Mesodermal cell (in vitro differentiated cells): ENCODE data around the gene ATP12A.
"Not testable (repeated sequence)": the region's sequence is repeated elsewhere in the genome, so short reads cannot be mapped to it uniquely, and the experiment has no call there.

Experiments used
- H3K27ac ChIP-seq: 2 replicates; pipeline ENCODE4 v1.7.0; 2013; ENCODE audit warnings: mild to moderate bottlenecking, low read depth, low read length, moderate library complexity; ENCODE audit not compliant: severe bottlenecking
- H3K36me3 ChIP-seq: 2 replicates; pipeline ENCODE4 v1.7.1; 2013; ENCODE audit warnings: mild to moderate bottlenecking, low read length, moderate library complexity; ENCODE audit not compliant: control insufficient read depth, insufficient read depth
- H3K4me1 ChIP-seq: one replicate; pipeline ENCODE4 v1.7.1; 2013; ENCODE audit warnings: mild to moderate bottlenecking, low read length; ENCODE audit not compliant: insufficient read depth, control insufficient read depth, poor library complexity, severe bottlenecking
- H3K4me3 ChIP-seq: 2 replicates; pipeline ENCODE4 v1.7.0; 2013; ENCODE audit warnings: low read length, control low read depth, mild to moderate bottlenecking; ENCODE audit not compliant: insufficient read depth, poor library complexity, severe bottlenecking; ENCODE audit errors: extremely low read depth
- H3K9me3 ChIP-seq: 2 replicates; pipeline ENCODE4 v1.7.1; 2013; ENCODE audit warnings: mild to moderate bottlenecking, low read length, moderate library complexity; ENCODE audit not compliant: control insufficient read depth
- WGBS, 2 experiments: methylation state at CpG; one replicate each; pipeline ENCODE4 v1.1.5; 2013; ENCODE audit warnings: missing lambda C conversion rate in 2 of 2; ENCODE audit not compliant: insufficient coverage in 2 of 2; 5-methylcytosine and 5-hydroxymethylcytosine counted together

The ATP12A gene

GRCh38 chr13:24727731-24728601, 47.8 kb downstream of the ATP12A start:
- 67 to 68% methylated on average over 12 to 15 of the region's 24 CpGs for WGBS, 2 experiments

GRCh38 chr13:24730873-24731567, 50.8 kb downstream of the ATP12A start:
- not testable (repeated sequence) for H3K9me3 ChIP-seq, H3K4me3 ChIP-seq, H3K4me1 ChIP-seq, H3K36me3 ChIP-seq, H3K27ac ChIP-seq
- WGBS, 2 experiments, result 86% methylated on average over 4 of the region's 4 CpGs; no CpG with 5 or more reads in 1 of the 2 experiments

More at GRCh38 chr13:24727731-24728601, 47.8 kb downstream of the ATP12A start:
- Histone ChIP-seq H3K27ac (no peak overlapping the region), H3K9me3 (peaks cover 4% of the 10 kb centered on the region), H3K4me3 (no peak overlapping the region), H3K4me1 (no peaks in the 10 kb centered on the region), H3K36me3 (no peaks in the 10 kb centered on the region)

GRCh38 chr13:24734950-24735349, 54.7 kb downstream of the ATP12A start:
- WGBS, 2 experiments, result 100% methylated on average over 1 of the region's 4 CpGs; no CpG with 5 or more reads in 1 of the 2 experiments
- H3K4me3 ChIP-seq, result no peak overlapping the region
- peaks cover 4% of the 10 kb centered on the region for H3K9me3 ChIP-seq
- no peaks in the 10 kb centered on the region for H3K4me1 ChIP-seq
- H3K27ac ChIP-seq, result no peak overlapping the region
- H3K36me3 ChIP-seq, result no peaks in the 10 kb centered on the region

DNA sequence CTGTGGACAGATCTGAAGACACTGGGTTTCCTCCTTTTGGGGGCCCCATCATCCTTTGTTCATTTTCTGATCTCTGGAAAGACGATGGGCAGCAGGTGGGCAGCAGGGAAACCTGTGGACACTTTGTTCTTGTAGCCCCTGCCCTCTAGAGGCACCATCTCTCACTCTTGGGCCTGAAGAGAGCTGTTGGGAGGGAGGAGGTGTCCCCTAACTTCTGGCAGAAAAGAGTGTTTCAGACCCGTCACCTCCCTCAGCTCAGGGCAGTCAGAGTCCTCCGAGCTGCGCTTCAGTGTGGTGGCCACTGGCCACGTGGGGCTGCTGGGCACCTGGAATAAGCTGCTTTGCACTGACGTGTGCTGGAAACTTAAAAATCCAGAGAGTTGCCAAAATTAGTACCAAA, 56.8 kb downstream of the ATP12A start:
- WGBS, 2 experiments, result 57 to 79% methylated on average over 2 to 4 of the region's 6 CpGs
- Histone ChIP-seq H3K9me3 (peaks cover 3% of the 10 kb centered on the region), H3K27ac (no peak overlapping the region), H3K4me1 (no peaks in the 10 kb centered on the region), H3K4me3 (no peak overlapping the region), H3K36me3 (no peaks in the 10 kb centered on the region)

DNA sequence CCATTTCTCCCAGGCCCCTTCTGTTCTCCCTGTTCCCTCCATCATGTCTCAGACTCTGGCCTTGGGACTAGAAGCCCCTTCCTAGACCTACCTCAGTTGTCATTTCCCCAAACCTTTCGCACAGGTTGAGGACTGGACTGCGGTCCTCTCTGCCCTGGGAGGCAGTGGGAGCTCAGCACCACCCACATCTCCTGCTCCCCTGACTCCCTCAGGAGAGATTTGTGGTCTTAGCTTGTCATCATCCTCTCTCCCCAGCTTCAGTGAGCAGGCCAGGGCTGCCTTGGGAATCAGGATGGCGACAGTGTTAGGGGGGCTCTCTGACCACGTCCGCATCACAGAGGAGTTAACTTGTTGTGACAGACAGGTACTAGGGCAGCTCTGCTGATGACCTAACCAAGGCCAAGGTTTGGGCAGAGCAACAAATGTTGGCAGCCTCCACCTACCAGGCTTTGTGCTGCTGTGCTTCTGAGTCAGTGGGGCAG, 58.2 kb downstream of the ATP12A start:
- no peaks in the 10 kb centered on the region for H3K36me3 ChIP-seq
- H3K27ac ChIP-seq, result no peak overlapping the region
- H3K4me3 ChIP-seq, result no peak overlapping the region
- 92 to 96% methylated on average over 4 of the region's 5 CpGs for WGBS, 2 experiments
- H3K4me1 ChIP-seq, result no peaks in the 10 kb centered on the region
- no peaks in the 10 kb centered on the region for H3K9me3 ChIP-seq

- Histone ChIP-seq H3K4me3 (no peak overlapping the region), H3K4me1 (no peaks in the 10 kb centered on the region), H3K36me3 (no peaks in the 10 kb centered on the region), H3K9me3 (no peaks in the 10 kb centered on the region), H3K27ac (no peak overlapping the region)
- 91 to 92% methylated on average over 7 to 12 of the region's 12 CpGs for WGBS, 2 experiments
These were observed 60.0 kb downstream of the ATP12A start for GRCh38 chr13:24740014-24740890.

- WGBS, 2 experiments, result 67 to 87% methylated on average over 6 to 8 of the region's 11 CpGs
These were observed 60.9 kb downstream of the ATP12A start for GRCh38 chr13:24741016-24741662.

DNA sequence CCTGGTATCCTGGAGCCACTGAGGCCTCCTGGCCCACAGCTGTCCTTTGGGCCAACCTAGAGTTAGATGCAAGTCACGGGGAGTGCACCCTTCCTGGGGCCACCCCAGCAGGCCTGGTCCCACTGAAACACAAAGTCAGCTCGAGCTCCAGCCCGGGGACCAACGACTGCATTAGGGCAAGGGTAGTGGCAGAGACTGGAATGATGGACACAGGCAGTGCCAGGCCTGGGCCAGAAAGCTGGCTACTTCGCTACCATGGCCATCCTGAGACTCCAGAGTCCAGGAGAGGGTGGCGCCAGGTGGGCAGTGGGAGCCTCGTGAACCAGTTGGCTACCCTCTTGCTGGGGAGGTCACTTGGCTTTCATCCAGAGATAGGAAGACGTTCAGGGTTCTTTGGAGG, 61.6 kb downstream of the ATP12A start:
- 94 to 97% methylated on average over 6 of the region's 8 CpGs for WGBS, 2 experiments
- Histone ChIP-seq H3K36me3 (no peaks in the 10 kb centered on the region), H3K4me1 (no peaks in the 10 kb centered on the region)

More at GRCh38 chr13:24741016-24741662, 60.9 kb downstream of the ATP12A start:
- Histone ChIP-seq H3K9me3 (no peaks in the 10 kb centered on the region), H3K4me3 (no peak overlapping the region), H3K27ac (no peak overlapping the region), H3K36me3 (no peaks in the 10 kb centered on the region), H3K4me1 (no peaks in the 10 kb centered on the region)

DNA sequence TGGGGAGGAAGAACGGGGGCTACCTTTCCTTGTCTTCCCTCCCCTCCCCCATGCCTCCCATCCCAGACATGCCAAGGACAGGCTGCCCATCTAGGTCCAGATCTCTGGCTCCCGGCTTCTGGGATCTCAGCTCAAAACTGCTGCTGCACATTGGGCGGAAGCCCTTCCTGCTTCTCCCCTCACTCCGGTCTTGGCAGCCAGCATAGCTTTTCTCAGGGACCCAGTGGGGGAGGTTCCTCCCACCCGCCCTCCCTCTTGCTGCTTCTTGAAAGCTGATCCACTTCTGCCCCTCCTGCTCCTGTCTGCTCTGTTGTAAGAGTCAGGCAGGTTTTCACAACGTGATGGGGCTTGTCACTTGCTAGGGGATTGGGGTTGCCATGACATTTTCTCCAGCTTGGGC, 62.1 kb downstream of the ATP12A start:
- WGBS, 2 experiments, result 39 to 55% methylated on average over 4 of the region's 6 CpGs
- no peaks in the 10 kb centered on the region for H3K36me3 ChIP-seq
- H3K4me1 ChIP-seq, result no peaks in the 10 kb centered on the region
- no peak overlapping the region for H3K4me3 ChIP-seq
- no peaks in the 10 kb centered on the region for H3K9me3 ChIP-seq
- H3K27ac ChIP-seq, result no peak overlapping the region

More for the DNA sequence above, 61.6 kb downstream of the ATP12A start:
- Histone ChIP-seq H3K9me3 (no peaks in the 10 kb centered on the region), H3K27ac (no peak overlapping the region), H3K4me3 (no peak overlapping the region)

DNA sequence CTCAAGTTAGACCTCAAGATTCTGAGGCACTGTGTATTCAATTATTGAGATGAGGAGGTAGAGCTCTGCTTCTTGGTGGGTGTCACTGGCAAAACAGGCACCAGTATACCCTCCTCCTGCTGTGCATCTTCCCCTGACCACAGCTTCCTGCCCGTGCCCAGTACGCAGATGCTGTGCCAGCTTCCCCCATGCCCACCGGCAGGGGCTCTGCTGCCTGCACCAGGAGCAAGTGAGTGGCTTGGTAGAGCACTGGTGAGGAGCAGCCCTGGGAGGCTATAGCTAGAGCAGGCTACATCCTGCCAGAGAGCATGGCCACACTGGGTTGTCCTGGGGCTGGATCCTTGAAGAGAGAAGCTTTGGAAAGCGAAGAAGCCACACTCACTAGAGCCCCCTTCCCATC, 62.8 kb downstream of the ATP12A start:
- Histone ChIP-seq H3K9me3 (no peaks in the 10 kb centered on the region), H3K36me3 (no peaks in the 10 kb centered on the region), H3K4me3 (no peak overlapping the region), H3K4me1 (no peaks in the 10 kb centered on the region), H3K27ac (no peak overlapping the region)
- 86 to 100% methylated on average over 2 to 3 of the region's 4 CpGs for WGBS, 2 experiments
